COR-L47 (cell line): ENCODE measurements around the gene MDC1.
A peak's percentile ranks its signal among the peaks of the same experiment; 100 is the strongest.
"Not testable (repeated sequence)": the region's sequence is repeated elsewhere in the genome, so short reads cannot be mapped to it uniquely, and the experiment has no call there.

ENCODE experiments used
- DNase-seq: peaks from one replicate; lab custom pipeline; 2025; lab: John Stamatoyannopoulos, UW

The MDC1 gene

GRCh38 chr6:30679765-30680535, 37.1 kb downstream of the MDC1 start:
- no peak for DNase-seq

- peak; percentile 51 for DNase-seq
These were observed 37.9 kb downstream of the MDC1 start for GRCh38 chr6:30678964-30679726.

DNA sequence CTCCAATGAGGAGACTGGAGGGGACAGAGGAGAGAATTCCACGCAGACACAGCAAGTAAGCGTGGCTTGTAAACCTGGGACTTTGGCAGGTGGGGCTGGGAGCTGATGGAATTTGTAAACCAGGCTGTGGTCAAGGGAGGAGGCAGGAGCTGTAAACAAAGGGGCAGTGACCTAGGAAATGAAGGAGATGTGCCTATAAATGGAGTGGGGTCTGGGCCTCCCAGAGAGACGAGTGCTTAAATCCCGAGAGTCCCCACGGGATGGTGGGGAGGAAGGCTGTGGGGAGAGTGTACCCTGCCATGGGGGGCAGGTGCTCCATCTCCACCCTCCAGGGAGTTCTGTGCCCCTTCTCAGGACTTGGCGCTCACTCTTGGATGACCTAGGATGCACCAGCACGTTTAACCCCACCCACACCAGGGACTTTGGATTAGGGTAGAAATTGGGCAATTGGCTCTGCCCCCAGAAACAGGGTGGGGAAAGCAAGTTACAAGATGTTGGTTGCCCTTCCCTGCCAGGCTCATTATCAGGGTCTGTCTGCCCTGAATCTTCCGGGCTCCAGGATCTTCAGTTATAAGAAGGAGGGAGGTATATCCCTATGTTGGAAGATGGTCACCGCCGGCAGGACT, 40.3 kb downstream of the MDC1 start:
- DNase-seq: no peak

- peak; percentile 94 for DNase-seq
These were observed 44.4 kb downstream of the MDC1 start, which contains the start of gene DHX16 for GRCh38 chr6:30672445-30673253. Gene DHX16 (minus strand): TSS chr6:30673006. CDS start chr6:30672841, 165 bp downstream.

DNA sequence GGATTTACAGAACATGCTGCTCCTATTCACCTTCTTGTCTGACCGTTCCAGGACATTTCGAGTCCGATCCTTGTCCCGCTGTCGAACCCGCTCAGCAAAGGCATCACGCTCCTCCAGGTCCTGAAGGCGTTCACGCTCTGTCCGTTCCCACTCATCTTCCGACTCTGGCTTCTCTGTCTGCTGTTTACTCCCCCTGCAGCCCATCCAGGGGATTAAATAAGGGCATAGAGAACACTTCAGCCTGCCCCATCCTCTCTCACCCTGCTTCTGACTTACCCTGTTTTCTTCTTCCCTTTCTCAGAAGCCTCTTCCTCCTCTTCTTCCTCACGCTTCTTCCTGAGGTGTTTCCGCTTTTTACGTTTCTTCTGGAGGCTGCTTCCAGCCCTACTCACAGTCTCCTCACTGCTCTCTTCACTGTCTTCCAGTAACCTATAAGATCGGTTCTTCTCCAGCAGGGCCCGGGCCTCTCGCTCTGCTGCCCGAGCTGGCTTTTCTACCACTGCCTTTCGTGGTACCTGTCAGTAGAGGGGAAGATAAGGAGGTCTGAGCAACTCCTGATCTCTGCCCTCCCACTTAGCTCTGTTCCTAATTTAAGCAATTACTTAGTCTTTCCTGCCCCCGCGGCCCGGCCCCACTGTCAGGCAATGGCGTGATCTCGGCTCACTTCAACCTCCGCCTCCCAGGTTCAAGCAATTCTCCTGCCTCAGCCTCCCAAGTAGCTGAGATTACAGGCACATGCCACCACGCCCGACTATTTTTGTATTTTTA, 46.1 kb downstream of the MDC1 start:
- DNase-seq: no peak

DNA sequence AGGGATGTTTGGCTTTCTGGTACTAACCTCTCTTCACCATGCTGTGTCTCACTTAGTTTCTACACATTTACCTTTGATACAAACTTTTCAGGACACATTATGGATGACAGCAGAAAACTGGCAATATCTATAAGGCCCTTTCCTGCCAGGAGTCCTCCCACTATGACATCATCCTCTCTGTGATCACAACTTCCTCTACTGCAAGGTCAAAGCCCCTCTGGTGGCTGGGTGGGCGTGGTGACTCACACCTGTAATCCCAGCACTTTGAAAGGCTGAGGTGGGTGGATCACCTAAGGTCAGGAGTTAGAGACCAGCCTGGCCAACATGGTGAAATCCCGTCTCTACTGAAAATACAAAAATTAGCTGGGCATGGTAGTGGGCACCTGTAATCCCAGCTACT, 50.8 kb downstream of the MDC1 start:
- DNase-seq: not testable (repeated sequence)

- no peak for DNase-seq
These were observed 51.9 kb downstream of the MDC1 start for GRCh38 chr6:30664994-30665767.

DNA sequence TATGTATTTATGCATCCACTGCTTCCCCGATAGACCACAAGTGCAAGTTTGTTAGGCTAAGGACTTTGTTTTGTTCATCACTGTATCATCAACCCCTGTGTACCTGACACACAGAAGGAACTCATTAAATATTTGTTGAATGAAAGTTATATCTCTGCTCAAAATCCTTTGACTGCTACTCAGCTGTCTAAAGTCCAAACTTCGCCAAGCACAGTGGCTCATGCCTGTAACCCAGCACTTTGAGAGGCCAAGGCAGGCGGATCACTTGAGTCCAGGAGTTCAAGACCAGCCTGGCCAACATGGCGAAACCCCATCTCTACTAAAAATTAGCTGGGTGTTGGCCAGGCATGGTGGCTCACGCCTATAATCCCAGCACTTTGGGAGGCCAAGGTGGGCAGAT, 59.2 kb downstream of the MDC1 start:
- not testable (repeated sequence) for DNase-seq

DNA sequence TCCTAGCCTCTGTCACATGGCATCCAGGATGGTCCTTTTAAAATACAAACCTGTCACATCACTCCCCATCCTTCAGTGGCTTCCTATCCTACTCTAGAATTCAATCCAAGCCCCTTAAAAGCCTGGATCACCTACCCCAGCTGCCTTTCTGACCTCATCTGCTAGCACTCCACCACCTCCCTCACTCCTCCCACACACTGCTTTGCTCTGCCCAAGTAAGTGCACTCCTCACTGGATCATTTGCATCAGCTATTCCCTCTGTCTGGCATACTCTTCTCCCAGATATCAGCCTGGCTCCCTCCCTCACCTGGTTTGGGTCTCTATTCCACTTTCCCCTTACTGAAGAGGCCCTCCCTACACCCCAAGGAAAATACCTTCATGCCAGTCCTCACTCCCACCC, 59.6 kb downstream of the MDC1 start:
- no peak for DNase-seq

GRCh38 chr6:30656513-30656912, 60.6 kb downstream of the MDC1 start:
- DNase-seq: no peak

- no peak for DNase-seq
These were observed 61.4 kb downstream of the MDC1 start for GRCh38 chr6:30655743-30656094.

DNA sequence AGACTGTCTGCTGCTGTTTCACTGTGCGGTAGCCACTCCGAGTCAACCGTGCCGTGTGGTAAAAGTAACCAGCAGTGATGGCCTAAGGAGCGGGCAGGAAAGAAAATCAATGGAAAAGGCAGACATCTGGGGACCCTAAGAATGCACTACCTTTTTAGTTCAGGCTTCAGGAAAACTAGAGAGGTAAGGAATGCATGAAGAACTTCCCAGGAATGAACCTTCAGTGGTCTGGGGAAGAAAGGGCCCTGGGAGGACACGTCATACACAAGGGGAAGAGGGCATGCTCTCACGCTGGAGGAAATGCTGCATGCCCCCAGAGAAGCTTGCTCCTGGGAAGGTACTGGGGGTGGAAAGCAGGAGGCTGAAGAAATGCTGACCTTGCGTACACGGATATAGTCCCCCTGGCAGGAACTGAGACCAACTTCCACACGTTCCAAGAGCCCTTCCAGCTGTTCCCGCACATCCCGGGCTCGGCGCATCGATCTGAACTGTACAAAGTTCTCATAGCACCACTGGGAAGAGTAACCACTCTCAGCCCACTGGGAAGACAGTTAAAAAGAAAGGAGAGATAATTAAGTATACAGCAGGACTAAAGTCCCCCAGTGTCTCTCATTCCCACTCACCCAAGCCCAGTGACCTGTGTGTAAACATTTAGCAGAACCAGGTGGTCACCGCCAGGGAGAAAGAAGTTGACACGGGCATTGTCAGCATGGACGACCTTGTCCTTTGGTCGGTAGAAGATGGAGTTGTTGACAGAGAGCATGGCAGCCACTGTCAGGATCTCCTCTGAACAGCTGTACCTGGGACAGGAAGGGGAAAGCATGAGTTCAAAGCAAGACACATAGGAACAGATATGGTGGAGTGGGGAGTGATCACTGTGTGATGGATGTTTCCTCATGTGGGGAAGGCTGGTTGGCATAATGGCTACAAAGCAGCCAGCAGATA, 62.0 kb downstream of the MDC1 start:
- no peak for DNase-seq

- DNase-seq: no peak
These were observed 65.9 kb downstream of the MDC1 start for GRCh38 chr6:30651143-30651542.
